ENCODE measurements around the gene ELP4. TPM values are rescaled to one million over a fixed set of nuclear protein-coding genes. Genes with fewer than 3 reads are reported as not detected.
A peak's percentile ranks its signal among the peaks of the same experiment; 100 is the strongest.

Gene ELP4
- total RNA-seq, 1 donor from 2014 or later = 15.0 TPM

DNA sequence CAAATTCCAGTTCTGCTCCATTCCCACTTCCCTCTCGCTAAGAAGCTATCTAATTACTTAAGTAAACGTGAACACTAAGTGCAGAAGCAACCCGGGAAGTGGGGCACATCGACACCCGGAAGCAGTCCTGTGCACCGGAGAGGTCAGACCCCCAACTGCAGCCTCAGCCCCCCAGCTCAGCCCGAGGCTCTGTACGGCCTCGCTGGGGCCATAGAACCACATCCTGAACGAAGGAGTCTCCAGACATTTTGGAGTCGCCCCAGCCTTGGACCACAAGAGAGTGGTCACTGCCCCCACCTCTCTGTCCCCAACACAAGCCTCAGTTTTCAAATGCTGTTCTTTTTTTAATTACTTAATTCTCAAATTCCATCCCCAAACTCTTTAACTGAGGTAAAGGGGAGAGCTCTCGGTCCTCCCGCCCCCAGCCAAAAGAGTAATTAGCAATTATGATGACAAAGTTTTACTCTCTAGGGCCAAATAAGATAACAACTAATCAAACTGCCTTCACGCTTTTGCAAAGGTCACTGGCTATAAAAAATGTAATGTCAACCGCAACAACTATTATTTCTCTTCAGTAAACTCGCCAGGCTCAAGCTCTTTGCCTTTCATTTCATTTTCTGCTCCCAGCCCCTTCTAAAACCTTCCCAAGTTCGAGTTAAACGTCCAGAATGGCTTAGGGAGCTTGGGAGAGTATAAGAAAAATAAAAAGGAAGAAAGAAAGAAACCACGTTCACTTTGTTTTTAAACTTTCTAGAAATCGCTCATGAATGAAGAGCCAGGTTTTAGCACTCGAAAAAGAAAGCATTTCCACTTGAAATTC is 299.4 kb downstream of the ELP4 start:
- Mint-ChIP-seq H3K9me3 (ENCODE audit: unreplicated experiment) (no peaks in the 10 kb centered on the region), H3K4me3 (ENCODE audit: unreplicated experiment) (no peak overlapping the region), H3K27me3 (ENCODE audit: unreplicated experiment) (peaks cover 76% of the 10 kb centered on the region), H3K27ac (ENCODE audit: unreplicated experiment) (no peak overlapping the region), H3K36me3 (ENCODE audit: unreplicated experiment) (no peaks in the 10 kb centered on the region), H3K4me1 (ENCODE audit: unreplicated experiment) (peaks cover 42% of the 10 kb centered on the region)
- DNase-seq (ENCODE audit: extremely low spot score, unreplicated experiment) = no peak
- TF ChIP-seq, protein P1, sequence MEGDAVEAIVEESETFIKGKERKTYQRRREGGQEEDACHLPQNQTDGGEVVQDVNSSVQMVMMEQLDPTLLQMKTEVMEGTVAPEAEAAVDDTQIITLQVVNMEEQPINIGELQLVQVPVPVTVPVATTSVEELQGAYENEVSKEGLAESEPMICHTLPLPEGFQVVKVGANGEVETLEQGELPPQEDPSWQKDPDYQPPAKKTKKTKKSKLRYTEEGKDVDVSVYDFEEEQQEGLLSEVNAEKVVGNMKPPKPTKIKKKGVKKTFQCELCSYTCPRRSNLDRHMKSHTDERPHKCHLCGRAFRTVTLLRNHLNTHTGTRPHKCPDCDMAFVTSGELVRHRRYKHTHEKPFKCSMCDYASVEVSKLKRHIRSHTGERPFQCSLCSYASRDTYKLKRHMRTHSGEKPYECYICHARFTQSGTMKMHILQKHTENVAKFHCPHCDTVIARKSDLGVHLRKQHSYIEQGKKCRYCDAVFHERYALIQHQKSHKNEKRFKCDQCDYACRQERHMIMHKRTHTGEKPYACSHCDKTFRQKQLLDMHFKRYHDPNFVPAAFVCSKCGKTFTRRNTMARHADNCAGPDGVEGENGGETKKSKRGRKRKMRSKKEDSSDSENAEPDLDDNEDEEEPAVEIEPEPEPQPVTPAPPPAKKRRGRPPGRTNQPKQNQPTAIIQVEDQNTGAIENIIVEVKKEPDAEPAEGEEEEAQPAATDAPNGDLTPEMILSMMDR (IDR thresholded peaks at IDR 0.05) = no peak

DNA sequence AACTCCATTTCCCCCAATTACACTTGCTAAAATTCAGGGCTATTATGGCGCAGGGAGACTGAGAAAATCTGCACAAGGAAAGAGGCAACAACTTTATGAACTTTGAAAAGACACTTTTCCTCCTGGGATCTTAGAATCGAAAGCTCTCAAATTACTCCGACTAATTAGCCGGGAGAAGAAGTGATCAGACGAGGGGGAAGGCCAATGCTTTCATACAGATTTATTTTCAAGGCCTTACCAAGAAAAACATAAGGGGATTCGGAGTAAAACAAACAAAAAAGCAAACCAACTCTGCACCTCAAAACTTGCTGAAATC is 299.9 kb downstream of the ELP4 start:
- Mint-ChIP-seq H3K36me3 (ENCODE audit: unreplicated experiment) (no peaks in the 10 kb centered on the region), H3K9me3 (ENCODE audit: unreplicated experiment) (no peaks in the 10 kb centered on the region), H3K27ac (ENCODE audit: unreplicated experiment) (no peak overlapping the region), H3K4me1 (ENCODE audit: unreplicated experiment) (peaks cover 40% of the 10 kb centered on the region), H3K27me3 (ENCODE audit: unreplicated experiment) (peaks cover 74% of the 10 kb centered on the region), H3K4me3 (ENCODE audit: unreplicated experiment) (peak overlapping the region; percentile 61)
- no peak for DNase-seq (ENCODE audit: extremely low spot score, unreplicated experiment)
- TF ChIP-seq, protein P1 (IDR thresholded peaks at IDR 0.05) = no peak

DNA sequence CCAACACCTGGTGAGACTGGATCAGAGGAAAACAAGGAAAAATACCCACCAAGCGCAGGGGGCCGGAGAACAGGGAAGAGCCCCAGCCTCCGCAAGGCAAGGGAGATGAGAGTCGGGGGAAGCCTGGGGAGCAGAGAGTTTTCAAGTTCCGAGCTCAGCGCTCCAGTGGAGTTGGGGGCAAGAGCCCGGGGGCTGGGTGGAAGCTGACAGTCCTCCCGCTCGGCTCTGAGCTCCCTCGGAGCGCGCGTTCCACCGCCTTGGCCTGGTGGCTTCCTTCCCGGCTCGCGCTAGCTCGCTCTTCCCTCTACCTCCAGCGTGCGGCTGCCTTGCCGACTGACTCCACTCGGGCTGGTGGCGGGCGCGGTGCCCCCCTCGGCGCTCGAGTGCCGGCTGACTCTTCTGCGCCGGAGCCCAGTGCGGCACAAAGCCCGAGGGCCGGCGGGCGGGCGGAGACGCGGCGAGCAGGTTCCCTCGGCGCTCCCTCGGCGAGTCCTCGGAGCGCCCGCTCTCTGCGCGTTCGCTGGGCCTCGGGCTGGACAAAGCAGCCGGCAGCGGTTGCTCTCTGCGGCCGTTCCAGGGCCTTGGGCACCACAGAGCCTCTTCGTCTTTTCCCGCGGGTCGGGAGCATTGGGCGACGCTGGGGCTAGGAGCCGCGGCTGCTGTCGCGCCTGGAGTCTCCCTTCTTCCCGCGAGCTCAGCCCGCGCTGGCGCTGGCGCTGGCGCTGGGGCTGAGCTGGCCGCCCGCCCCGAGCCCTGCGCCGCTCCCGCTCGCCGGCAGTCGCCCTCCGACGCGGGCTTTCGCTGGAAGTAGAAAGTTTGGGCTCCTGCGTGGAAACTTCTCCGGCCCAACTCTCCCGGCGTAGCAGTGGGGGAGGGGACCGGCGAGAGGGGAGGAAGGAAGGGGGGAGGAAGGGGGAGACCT is 300.6 kb downstream of the ELP4 start:
- no peak overlapping the region for H3K27ac Mint-ChIP-seq (ENCODE audit: unreplicated experiment)
- no peaks in the 10 kb centered on the region for H3K9me3 Mint-ChIP-seq (ENCODE audit: unreplicated experiment)

DNA sequence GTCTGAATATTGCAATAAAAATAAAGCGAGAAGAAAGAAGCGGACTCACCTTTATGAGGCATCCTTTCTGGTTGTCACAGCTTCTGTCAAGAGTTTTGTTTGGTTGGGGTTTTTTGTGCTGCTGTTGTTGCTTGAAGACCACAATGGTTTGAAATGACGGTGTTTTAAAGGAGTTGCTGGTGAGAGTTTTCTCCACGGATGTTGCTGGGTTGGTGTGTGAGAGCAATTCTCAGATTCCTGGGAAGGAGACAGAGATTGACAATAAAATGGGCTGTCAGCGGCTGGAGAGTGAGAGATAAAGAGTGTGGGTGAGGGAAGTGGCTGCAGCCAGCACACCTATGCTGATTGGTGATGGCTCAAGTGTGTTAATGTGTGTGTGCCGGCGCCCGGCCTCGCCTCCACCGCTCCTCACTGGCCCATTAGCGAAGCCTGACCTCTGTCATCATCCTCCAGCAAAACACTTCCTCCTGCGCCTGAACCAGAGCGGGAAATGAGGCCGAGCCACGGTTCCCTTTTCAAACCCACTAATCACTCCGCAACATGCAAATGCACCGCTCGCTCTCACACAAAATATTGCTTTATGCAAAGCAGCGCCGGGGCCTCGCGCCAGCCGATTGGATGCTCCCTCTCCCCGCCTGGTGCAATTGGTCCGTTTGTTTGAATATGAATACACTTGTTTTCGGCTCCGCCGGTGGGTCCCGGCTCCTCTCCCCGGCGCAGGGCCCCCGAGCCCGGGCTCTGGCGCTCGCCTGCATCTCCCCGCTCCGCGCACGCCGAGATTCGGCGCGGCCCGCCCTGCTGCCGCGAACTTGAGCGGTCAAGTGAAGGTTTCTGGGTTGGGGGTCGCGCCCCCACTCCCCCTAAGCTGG is 301.4 kb downstream of the ELP4 start, which contains the start of gene PAX6:
Gene PAX6 (minus strand): TSS at position 544 of the 869 bp plus-strand sequence. CDS start 4,911 bp downstream, outside the sequence.
- Mint-ChIP-seq H3K27ac (ENCODE audit: unreplicated experiment) (no peak within 1 kb of the TSS), H3K36me3 (ENCODE audit: unreplicated experiment) (no peaks in the 10 kb centered on the region), H3K9me3 (ENCODE audit: unreplicated experiment) (no peaks in the 10 kb centered on the region), H3K4me1 (ENCODE audit: unreplicated experiment) (peaks cover 45% of the 10 kb centered on the region), H3K27me3 (ENCODE audit: unreplicated experiment) (peaks cover 77% of the 10 kb centered on the region), H3K4me3 (ENCODE audit: unreplicated experiment) (peak within 1 kb of the TSS; percentile 65)
- TF ChIP-seq, protein P1 (IDR thresholded peaks at IDR 0.05) = no peak
- DNase-seq (ENCODE audit: extremely low spot score, unreplicated experiment) = peak; percentile 83

More for the DNA sequence above, 300.6 kb downstream of the ELP4 start:
- Mint-ChIP-seq H3K4me3 (ENCODE audit: unreplicated experiment) (peak overlapping the region; percentile 65), H3K27me3 (ENCODE audit: unreplicated experiment) (peaks cover 76% of the 10 kb centered on the region), H3K36me3 (ENCODE audit: unreplicated experiment) (no peaks in the 10 kb centered on the region), H3K4me1 (ENCODE audit: unreplicated experiment) (peaks cover 42% of the 10 kb centered on the region)
- DNase-seq (ENCODE audit: extremely low spot score, unreplicated experiment) = peak; percentile 86
- TF ChIP-seq, protein P1 (IDR thresholded peaks at IDR 0.05) = no peak

Measured in osteocyte (in vitro differentiated cells).